Cerebellar cortex (tissue), 1 donor: Measurements from ENCODE around the gene PNPLA7.
"Not testable (repeated sequence)": the region's sequence is repeated elsewhere in the genome, so short reads cannot be mapped to it uniquely, and the experiment has no call there.

ENCODE experiments used
- DNase-seq: peaks from one replicate; pipeline ENCODE4 v3.0.0-alpha.2; 2015; ENCODE audit warnings: low spot score

PNPLA7 gene

GRCh38 chr9:137460363-137461315 lies 89.6 kb downstream of the PNPLA7 start:
- DNase-seq, result no peak

GRCh38 chr9:137459601-137460362 lies 90.4 kb downstream of the PNPLA7 start:
- DNase-seq, result no peak

GRCh38 chr9:137459152-137459600 lies 91.0 kb downstream of the PNPLA7 start, which contains the start of gene NSMF:
TSS of gene NSMF (minus strand) at chr9:137459334. CDS start at chr9:137459102, 232 bp downstream.
- peak; percentile 78 for DNase-seq

GRCh38 chr9:137458194-137459151 lies 91.7 kb downstream of the PNPLA7 start:
- peak; percentile 36 for DNase-seq

DNA sequence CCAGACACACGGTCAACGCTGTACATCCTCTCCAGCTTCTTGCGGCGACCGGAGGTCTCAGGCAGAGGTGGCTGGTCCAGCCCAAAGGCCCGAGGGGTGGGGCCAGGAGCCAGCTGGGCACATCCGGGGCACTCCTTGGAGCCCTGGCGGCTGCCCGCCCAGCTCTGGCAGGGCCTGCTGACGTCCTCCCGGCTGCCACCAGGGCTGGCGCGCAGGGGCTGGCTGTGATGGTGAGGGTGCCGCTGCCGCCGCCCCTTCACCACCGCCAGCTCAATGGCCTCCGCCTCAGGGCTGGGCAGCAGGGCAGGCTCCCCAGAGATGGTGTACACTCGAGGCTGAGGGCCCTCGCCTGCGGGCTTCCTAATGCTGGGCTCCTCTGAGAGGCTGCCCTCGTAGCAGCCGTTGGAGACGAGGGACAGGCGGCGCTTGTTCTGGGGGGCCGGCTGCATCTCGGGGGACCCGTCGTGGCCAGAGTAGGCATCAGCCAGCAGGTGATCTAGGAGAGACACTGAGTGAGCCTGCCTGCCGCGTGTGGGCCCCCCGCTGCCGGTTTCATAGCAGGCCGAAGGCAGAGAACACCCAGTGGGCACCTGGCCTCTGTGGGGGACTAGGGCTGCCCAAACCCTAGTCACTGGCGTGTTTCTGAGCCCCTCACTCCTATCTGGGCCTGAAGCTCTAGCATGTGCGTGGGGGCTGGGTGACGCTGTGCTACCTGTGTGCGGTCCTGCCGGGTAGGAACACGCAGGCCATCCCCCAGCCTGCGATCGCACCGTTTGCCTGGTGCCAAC lies 92.6 kb downstream of the PNPLA7 start:
- no peak for DNase-seq

GRCh38 chr9:137456864-137457405 lies 93.3 kb downstream of the PNPLA7 start:
- DNase-seq, result no peak

GRCh38 chr9:137456061-137456863 lies 93.9 kb downstream of the PNPLA7 start:
- no peak for DNase-seq

- no peak for DNase-seq
Measured at GRCh38 chr9:137455359-137455991, 94.7 kb downstream of the PNPLA7 start.

- DNase-seq, result no peak
Measured at GRCh38 chr9:137454597-137455358, 95.4 kb downstream of the PNPLA7 start.

GRCh38 chr9:137454145-137454596 lies 96.0 kb downstream of the PNPLA7 start:
- DNase-seq, result no peak

GRCh38 chr9:137453643-137454081 lies 96.5 kb downstream of the PNPLA7 start:
- DNase-seq, result peak; percentile 23

- DNase-seq, result no peak
Measured at GRCh38 chr9:137452761-137453642, 97.2 kb downstream of the PNPLA7 start.

DNA sequence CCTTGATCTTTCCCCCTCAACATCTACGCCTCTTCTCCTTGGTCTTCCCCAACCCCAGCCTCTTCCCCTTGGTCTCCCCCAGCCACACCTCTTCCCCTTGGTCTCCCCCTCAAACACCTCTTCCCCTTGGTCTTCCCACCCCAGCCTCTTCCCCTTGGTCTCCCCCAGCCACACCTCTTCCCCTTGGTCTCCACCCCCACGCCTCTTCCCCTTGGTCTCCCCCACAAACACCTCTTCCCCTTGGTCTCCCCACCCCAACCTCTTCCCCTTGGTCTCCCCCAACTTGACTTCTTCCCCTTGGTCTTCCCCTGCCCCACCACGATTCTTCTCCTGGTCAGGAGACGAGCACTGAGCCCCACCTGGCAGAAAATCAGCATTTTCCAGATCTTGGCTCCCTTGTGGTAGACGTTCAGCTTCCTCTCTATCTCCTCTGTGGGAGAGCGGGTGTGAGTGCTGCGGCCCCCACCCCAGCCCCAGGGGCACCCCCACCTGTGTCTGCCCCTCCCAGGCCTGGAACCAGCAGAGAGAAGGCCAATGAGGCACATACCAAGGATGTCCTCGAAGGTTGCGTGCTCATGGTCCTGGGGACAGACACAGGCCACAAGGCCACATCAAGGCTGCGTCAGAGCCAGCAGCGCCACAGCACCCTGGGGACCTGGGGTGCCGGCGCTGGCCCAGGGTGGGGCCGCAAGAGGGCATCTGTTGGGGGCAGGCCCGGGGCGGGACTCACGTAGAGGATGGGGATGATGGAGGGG lies 98.0 kb downstream of the PNPLA7 start:
- no peak for DNase-seq

- DNase-seq, result not testable (repeated sequence)
Measured at GRCh38 chr9:137451264-137452005, 98.8 kb downstream of the PNPLA7 start.

DNA sequence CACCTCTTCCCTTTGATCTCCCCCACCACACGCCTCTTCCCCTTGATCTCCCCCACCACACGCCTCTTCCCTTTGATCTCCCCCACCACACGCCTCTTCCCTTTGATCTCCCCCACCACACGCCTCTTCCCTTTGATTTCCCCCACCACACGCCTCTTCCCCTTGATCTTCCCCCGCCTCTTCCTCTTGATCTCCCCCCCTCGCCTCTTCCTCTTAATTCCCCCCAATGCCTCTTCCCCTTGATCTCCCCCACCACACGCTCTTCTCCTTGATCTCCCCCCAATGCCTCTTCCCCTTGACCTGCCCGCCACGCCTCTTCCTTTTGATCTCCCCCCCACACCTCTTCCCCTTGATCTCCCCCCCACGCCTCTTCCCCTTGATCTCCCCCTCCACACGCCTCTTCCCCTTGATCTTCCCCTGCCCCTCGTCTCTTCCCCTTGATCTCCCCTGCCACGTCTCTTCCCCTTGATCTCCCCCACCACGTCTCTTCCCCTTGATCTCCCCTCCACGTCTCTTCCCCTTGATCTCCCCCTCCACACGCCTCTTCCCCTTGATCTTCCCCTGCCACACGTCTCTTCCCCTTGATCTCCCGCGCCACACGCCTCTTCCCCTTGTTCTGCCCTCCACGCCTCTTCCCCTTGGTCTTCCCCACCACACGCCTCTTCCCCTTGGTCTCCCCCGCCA lies 99.5 kb downstream of the PNPLA7 start:
- not testable (repeated sequence) for DNase-seq
